Peyer's patch (tissue), 4 donors: ENCODE measurements around the gene EFCAB7.

Source experiments
- POLR2A ChIP-seq, 2 donors: fragments of 450-650 bp; IDR thresholded peaks; one replicate each; pipeline ENCODE4 v1.5.1; 2017; ENCODE audit warnings: antibody characterized with exemption in 2 of 2, mild to moderate bottlenecking in 2 of 2, moderate library complexity in 2 of 2
- TF ChIP-seq, protein P1 (sequence below), 6 experiments: fragments of 450-650 bp in 4 of 6; fragments of 200-600 bp in 2 of 6; sonication (generic) in 1 of 6; IDR thresholded peaks; one replicate each; pipeline ENCODE4 v1.5.1; 2017 to 2019; ENCODE audit warnings: antibody characterized with exemption in 6 of 6, mild to moderate bottlenecking in 3 of 6, moderate library complexity in 1 of 6

GRCh38 chr1:63475761-63476160, 47.6 kb upstream of the EFCAB7 start:
- TF ChIP-seq, protein P1, sequence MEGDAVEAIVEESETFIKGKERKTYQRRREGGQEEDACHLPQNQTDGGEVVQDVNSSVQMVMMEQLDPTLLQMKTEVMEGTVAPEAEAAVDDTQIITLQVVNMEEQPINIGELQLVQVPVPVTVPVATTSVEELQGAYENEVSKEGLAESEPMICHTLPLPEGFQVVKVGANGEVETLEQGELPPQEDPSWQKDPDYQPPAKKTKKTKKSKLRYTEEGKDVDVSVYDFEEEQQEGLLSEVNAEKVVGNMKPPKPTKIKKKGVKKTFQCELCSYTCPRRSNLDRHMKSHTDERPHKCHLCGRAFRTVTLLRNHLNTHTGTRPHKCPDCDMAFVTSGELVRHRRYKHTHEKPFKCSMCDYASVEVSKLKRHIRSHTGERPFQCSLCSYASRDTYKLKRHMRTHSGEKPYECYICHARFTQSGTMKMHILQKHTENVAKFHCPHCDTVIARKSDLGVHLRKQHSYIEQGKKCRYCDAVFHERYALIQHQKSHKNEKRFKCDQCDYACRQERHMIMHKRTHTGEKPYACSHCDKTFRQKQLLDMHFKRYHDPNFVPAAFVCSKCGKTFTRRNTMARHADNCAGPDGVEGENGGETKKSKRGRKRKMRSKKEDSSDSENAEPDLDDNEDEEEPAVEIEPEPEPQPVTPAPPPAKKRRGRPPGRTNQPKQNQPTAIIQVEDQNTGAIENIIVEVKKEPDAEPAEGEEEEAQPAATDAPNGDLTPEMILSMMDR (IDR thresholded peaks at IDR 0.05) = no peak
- no peak for TF ChIP-seq POLR2A (IDR thresholded peaks at IDR 0.05)
